Measurements from ENCODE around the gene XXYLT1. TPM values are rescaled to one million over a fixed set of nuclear protein-coding genes. Genes with fewer than 3 reads are reported as not detected.
A peak's percentile ranks its signal among the peaks of the same experiment; 100 is the strongest.

The XXYLT1 gene
- total RNA-seq, 1 donor from 2014 or later: 16.4 TPM

GRCh38 chr3:195172039-195172684 lies 98.8 kb downstream of the XXYLT1 start:
- Mint-ChIP-seq H3K27ac (peak overlapping the region; percentile 47), H3K9me3 (peaks cover 3% of the 10 kb centered on the region), H3K27me3 (ENCODE audit: insufficient read depth, low read depth) (peaks cover 4% of the 10 kb centered on the region), H3K4me1 (peaks cover 32% of the 10 kb centered on the region), H3K4me3 (no peak overlapping the region), H3K36me3 (peaks cover 16% of the 10 kb centered on the region)
- H3K27ac ChIP-seq: no peak overlapping the region
- no peak for TF ChIP-seq EZH2 (IDR thresholded peaks at IDR 0.05)
- TF ChIP-seq, protein P1, sequence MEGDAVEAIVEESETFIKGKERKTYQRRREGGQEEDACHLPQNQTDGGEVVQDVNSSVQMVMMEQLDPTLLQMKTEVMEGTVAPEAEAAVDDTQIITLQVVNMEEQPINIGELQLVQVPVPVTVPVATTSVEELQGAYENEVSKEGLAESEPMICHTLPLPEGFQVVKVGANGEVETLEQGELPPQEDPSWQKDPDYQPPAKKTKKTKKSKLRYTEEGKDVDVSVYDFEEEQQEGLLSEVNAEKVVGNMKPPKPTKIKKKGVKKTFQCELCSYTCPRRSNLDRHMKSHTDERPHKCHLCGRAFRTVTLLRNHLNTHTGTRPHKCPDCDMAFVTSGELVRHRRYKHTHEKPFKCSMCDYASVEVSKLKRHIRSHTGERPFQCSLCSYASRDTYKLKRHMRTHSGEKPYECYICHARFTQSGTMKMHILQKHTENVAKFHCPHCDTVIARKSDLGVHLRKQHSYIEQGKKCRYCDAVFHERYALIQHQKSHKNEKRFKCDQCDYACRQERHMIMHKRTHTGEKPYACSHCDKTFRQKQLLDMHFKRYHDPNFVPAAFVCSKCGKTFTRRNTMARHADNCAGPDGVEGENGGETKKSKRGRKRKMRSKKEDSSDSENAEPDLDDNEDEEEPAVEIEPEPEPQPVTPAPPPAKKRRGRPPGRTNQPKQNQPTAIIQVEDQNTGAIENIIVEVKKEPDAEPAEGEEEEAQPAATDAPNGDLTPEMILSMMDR (IDR thresholded peaks at IDR 0.05): no peak
- TF ChIP-seq EZH2phosphoT487 (IDR thresholded peaks at IDR 0.05): no peak
- no peak overlapping the region for H3K4me3 ChIP-seq
- no peak overlapping the region for H3K4me2 ChIP-seq
- H4K20me1 ChIP-seq (ENCODE audit: low read depth): no peaks in the 10 kb centered on the region
- H3K36me3 ChIP-seq: no peaks in the 10 kb centered on the region
- H3F3A ChIP-seq (ENCODE audit: low read depth): no peaks in the 10 kb centered on the region
- DNase-seq (ENCODE audit: low spot score): no peak
- no peaks in the 10 kb centered on the region for H3K9me3 ChIP-seq (ENCODE audit: low read depth)
- no peaks in the 10 kb centered on the region for H3K27me3 ChIP-seq
- H3K79me2 ChIP-seq (ENCODE audit: low read depth): no peaks in the 10 kb centered on the region
- no peak overlapping the region for H2AFZ ChIP-seq (replicated peaks)
- no peak overlapping the region for H3K9ac ChIP-seq
- H3K4me1 ChIP-seq: peaks cover 16% of the 10 kb centered on the region

GRCh38 chr3:195171093-195171873 lies 99.7 kb downstream of the XXYLT1 start:
- H3K9me3 ChIP-seq (ENCODE audit: low read depth): no peaks in the 10 kb centered on the region
- no peak for DNase-seq (ENCODE audit: low spot score)
- H3K27ac Mint-ChIP-seq: peak overlapping the region; percentile 77

DNA sequence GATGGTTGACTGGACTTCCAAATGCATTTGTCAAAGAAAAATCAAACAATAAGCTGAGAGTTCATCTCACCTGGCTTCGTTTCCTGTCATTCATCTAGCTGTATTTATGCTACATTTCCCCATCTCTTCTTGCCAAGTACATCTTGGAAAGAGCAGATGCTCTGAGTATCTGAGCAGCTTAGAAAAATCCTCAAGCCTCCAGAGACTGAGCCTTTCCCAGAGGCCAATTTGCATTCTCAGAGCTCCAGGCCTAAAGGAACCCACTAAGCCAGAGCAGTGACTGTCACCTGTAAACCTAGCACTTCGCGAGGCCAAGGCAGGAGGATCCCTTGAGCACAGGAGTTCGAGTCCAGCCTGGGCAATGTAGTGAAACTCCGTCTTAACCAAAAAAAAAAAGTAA lies 100.5 kb downstream of the XXYLT1 start:
- Mint-ChIP-seq H3K36me3 (peaks cover 8% of the 10 kb centered on the region), H3K9me3 (peaks cover 3% of the 10 kb centered on the region), H3K27me3 (ENCODE audit: insufficient read depth, low read depth) (peaks cover 4% of the 10 kb centered on the region), H3K4me3 (no peak overlapping the region), H3K4me1 (peaks cover 32% of the 10 kb centered on the region), H3K27ac (no peak overlapping the region)
- peaks cover 16% of the 10 kb centered on the region for H3K4me1 ChIP-seq
- H4K20me1 ChIP-seq (ENCODE audit: low read depth): no peaks in the 10 kb centered on the region
- no peaks in the 10 kb centered on the region for H3F3A ChIP-seq (ENCODE audit: low read depth)
- H3K4me3 ChIP-seq: no peak overlapping the region
- no peak overlapping the region for H3K4me2 ChIP-seq
- no peak for DNase-seq (ENCODE audit: low spot score)
- H3K27ac ChIP-seq: no peak overlapping the region
- H2AFZ ChIP-seq (replicated peaks): no peak overlapping the region
- H3K9ac ChIP-seq: no peak overlapping the region
- TF ChIP-seq, protein P1 (IDR thresholded peaks at IDR 0.05): no peak
- TF ChIP-seq EZH2 (IDR thresholded peaks at IDR 0.05) (no peak), EZH2phosphoT487 (IDR thresholded peaks at IDR 0.05) (no peak)
- H3K27me3 ChIP-seq: no peaks in the 10 kb centered on the region
- no peaks in the 10 kb centered on the region for H3K79me2 ChIP-seq (ENCODE audit: low read depth)
- no peaks in the 10 kb centered on the region for H3K36me3 ChIP-seq
- no peaks in the 10 kb centered on the region for H3K9me3 ChIP-seq (ENCODE audit: low read depth)

More at GRCh38 chr3:195171093-195171873, 99.7 kb downstream of the XXYLT1 start:
- Mint-ChIP-seq H3K4me1 (peaks cover 32% of the 10 kb centered on the region), H3K9me3 (peaks cover 3% of the 10 kb centered on the region), H3K36me3 (peaks cover 13% of the 10 kb centered on the region), H3K4me3 (no peak overlapping the region), H3K27me3 (ENCODE audit: insufficient read depth, low read depth) (peaks cover 4% of the 10 kb centered on the region)
- Histone ChIP-seq H3K4me1 (peaks cover 16% of the 10 kb centered on the region), H3K27ac (no peak overlapping the region), H3K27me3 (no peaks in the 10 kb centered on the region), H3K4me3 (no peak overlapping the region), H3K9ac (no peak overlapping the region), H3K36me3 (no peaks in the 10 kb centered on the region), H3F3A (ENCODE audit: low read depth) (no peaks in the 10 kb centered on the region), H4K20me1 (ENCODE audit: low read depth) (no peaks in the 10 kb centered on the region), H3K4me2 (no peak overlapping the region), H3K79me2 (ENCODE audit: low read depth) (no peaks in the 10 kb centered on the region), H2AFZ (replicated peaks) (no peak overlapping the region)
- TF ChIP-seq EZH2 (IDR thresholded peaks at IDR 0.05): no peak
- no peak for TF ChIP-seq EZH2phosphoT487 (IDR thresholded peaks at IDR 0.05)
- TF ChIP-seq, protein P1 (IDR thresholded peaks at IDR 0.05): no peak
